DOHH2 (cell line): ENCODE data around the gene STX18.

Source experiments
- H3F3A ChIP-seq: fragments of 200-600 bp; sonication (generic), shearing (Covaris generic); 2 replicates; pipeline ENCODE4 v1.6.0; 2016; ENCODE audit warnings: antibody characterized with exemption, mild to moderate bottlenecking; ENCODE audit not compliant: control insufficient read depth, insufficient read depth
- H3K27ac ChIP-seq: fragments of 200-600 bp; sonication (generic); 2 replicates; pipeline ENCODE4 v1.5.1; 2014; ENCODE audit warnings: low read depth, mild to moderate bottlenecking, low read length, moderate library complexity
- H3K27me3 ChIP-seq: fragments of 200-600 bp; sonication (generic); 2 replicates; pipeline ENCODE4 v1.6.1; 2014; ENCODE audit warnings: mild to moderate bottlenecking, low read length, mixed read lengths; ENCODE audit not compliant: control insufficient read depth
- H3K36me3 ChIP-seq: fragments of 200-600 bp; sonication (generic); 2 replicates; pipeline ENCODE4 v1.6.1; 2014; ENCODE audit warnings: mild to moderate bottlenecking, low read length, moderate library complexity, mixed read lengths; ENCODE audit not compliant: control insufficient read depth
- H3K4me1 ChIP-seq: fragments of 200-600 bp; sonication (generic); 2 replicates; pipeline ENCODE4 v1.6.1; 2014; ENCODE audit warnings: mild to moderate bottlenecking, low read length, mixed read lengths; ENCODE audit not compliant: control insufficient read depth
- H3K4me2 ChIP-seq: fragments of 200-600 bp; sonication (generic); 2 replicates; pipeline ENCODE4 v1.6.0; 2014; ENCODE audit warnings: mild to moderate bottlenecking, low read length, moderate library complexity
- H3K4me3 ChIP-seq: fragments of 200-600 bp; sonication (generic); 2 replicates; pipeline ENCODE4 v1.5.1; 2014; ENCODE audit warnings: mild to moderate bottlenecking, low read length, mixed read lengths
- H3K79me2 ChIP-seq: fragments of 200-600 bp; sonication (generic); 2 replicates; pipeline ENCODE4 v1.6.1; 2014; ENCODE audit warnings: mild to moderate bottlenecking, low read length, mixed read lengths; ENCODE audit not compliant: control insufficient read depth
- H3K9me2 ChIP-seq: fragments of 200-600 bp; sonication (generic); replicated peaks from 2 replicates; pipeline ENCODE4 v1.6.1; 2014; ENCODE audit warnings: mild to moderate bottlenecking, low read length, mixed read lengths; ENCODE audit not compliant: control insufficient read depth
- H3K9me3 ChIP-seq: fragments of 200-600 bp; sonication (generic); 2 replicates; pipeline ENCODE4 v1.6.1; 2014; ENCODE audit warnings: antibody characterized with exemption, low read length, mixed read lengths; ENCODE audit not compliant: control insufficient read depth, insufficient read depth
- H4K20me1 ChIP-seq: fragments of 200-600 bp; sonication (generic); 2 replicates; pipeline ENCODE4 v1.6.0; 2014; ENCODE audit warnings: low read depth, mild to moderate bottlenecking, antibody characterized with exemption, low read length, moderate library complexity; ENCODE audit not compliant: control insufficient read depth, insufficient read depth
- EZH2phosphoT487 ChIP-seq: fragments of 200-600 bp; sonication (generic); IDR thresholded peaks from 2 replicates; pipeline ENCODE4 v1.6.1; 2017; ENCODE audit warnings: borderline replicate concordance, mild to moderate bottlenecking, antibody characterized with exemption, low read length, moderate library complexity, mixed read lengths
- TF ChIP-seq, protein P1 (sequence below): fragments of 200-600 bp; sonication (generic); IDR thresholded peaks from one replicate; pipeline ENCODE4 v1.5.1; 2014; ENCODE audit warnings: antibody characterized with exemption, mild to moderate bottlenecking, low read depth, low read length; ENCODE audit not compliant: poor library complexity, severe bottlenecking

The STX18 gene

DNA sequence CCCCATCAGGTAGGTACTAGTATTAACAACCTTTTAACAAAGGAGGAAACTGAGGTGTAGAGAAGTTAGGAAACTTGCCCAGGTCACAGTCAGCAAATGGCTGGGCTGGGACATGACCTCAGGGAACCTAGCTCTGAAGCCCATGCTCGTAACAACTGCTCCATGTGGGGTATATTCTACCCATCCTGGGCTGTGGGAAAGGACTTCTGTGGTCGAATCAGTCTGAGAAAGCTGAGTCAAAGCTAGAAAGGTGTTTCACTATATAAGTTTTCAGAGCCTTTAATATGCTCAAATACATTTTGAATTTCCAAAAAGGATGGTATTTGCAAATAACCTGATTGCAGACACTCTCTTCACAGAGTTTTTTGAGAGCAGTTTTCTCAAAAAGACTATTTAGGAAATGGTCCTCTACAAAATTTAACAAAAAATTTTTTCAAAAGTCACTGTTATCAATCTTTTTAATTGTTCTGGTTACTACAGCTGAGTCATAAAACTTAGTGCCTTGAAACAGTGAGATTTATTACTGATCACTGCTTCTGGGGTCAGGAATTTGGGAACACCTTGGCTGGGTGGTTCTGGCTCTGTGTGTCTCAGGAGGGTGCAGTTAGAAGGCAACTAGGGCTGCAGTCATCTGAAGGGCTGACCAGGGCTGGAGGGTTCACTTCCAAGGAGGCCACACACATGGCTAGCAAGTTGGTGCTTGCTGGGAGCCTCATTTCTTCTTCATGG lies 101.4 kb downstream of the STX18 start:
- no peak overlapping the region for H3K4me3 ChIP-seq
- H3K79me2 ChIP-seq, result no peaks in the 10 kb centered on the region
- H3K27ac ChIP-seq, result no peak overlapping the region
- H3K4me1 ChIP-seq, result peaks cover 9% of the 10 kb centered on the region
- H3K27me3 ChIP-seq, result no peaks in the 10 kb centered on the region
- peaks cover 10% of the 10 kb centered on the region; the same call in 1 of the 2 replicates for H3K36me3 ChIP-seq
- no peaks in the 10 kb centered on the region for H3K9me3 ChIP-seq
- H4K20me1 ChIP-seq, result no peaks in the 10 kb centered on the region
- no peaks in the 10 kb centered on the region for H3K9me2 ChIP-seq
- H3K4me2 ChIP-seq, result no peak overlapping the region
- no peaks in the 10 kb centered on the region for H3F3A ChIP-seq
- TF ChIP-seq, protein P1, sequence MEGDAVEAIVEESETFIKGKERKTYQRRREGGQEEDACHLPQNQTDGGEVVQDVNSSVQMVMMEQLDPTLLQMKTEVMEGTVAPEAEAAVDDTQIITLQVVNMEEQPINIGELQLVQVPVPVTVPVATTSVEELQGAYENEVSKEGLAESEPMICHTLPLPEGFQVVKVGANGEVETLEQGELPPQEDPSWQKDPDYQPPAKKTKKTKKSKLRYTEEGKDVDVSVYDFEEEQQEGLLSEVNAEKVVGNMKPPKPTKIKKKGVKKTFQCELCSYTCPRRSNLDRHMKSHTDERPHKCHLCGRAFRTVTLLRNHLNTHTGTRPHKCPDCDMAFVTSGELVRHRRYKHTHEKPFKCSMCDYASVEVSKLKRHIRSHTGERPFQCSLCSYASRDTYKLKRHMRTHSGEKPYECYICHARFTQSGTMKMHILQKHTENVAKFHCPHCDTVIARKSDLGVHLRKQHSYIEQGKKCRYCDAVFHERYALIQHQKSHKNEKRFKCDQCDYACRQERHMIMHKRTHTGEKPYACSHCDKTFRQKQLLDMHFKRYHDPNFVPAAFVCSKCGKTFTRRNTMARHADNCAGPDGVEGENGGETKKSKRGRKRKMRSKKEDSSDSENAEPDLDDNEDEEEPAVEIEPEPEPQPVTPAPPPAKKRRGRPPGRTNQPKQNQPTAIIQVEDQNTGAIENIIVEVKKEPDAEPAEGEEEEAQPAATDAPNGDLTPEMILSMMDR, result no peak

DNA sequence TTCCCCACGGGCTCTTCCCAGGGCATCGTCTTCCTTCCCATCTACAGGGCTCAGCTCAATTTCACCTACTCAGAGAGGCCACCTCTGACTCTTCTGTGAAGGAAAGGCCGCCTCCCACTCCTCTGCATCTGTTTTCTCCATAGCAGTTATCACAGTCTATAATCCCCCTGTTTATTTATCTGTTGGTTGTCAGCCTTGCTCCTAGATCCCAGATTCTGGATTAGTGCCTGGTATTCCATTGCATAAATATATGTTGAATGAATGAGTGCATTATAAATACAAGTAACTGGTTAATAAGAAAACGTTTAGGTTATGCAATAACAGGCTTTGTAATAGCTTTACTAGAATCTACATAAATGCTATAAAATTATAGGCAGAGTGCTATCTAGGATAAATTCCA lies 102.1 kb downstream of the STX18 start:
- Histone ChIP-seq H3K27me3 (no peaks in the 10 kb centered on the region), H3K9me2 (no peaks in the 10 kb centered on the region), H3K4me1 (peaks cover 9% of the 10 kb centered on the region), H3K9me3 (no peaks in the 10 kb centered on the region), H4K20me1 (no peaks in the 10 kb centered on the region), H3K4me3 (no peak overlapping the region), H3K36me3 (peaks cover 10% of the 10 kb centered on the region; the same call in 1 of the 2 replicates), H3K4me2 (no peak overlapping the region), H3F3A (no peaks in the 10 kb centered on the region), H3K27ac (no peak overlapping the region), H3K79me2 (no peaks in the 10 kb centered on the region)
- TF ChIP-seq, protein P1, result no peak
- no peak for TF ChIP-seq EZH2phosphoT487

DNA sequence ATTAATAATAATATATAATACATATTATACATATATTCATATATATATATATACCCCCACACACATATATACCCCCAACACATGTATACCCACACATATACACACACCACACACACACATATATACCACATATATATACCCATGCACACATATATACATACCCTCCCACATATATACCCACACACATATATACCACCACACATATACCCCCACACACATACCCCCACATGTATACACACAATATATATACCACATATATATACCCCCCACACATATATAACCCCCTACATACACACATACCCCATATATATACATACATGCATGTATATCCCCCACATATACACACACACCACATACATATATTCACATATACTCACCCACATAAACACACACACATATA lies 103.0 kb downstream of the STX18 start:
- no peaks in the 10 kb centered on the region for H3K9me2 ChIP-seq
- H3K79me2 ChIP-seq, result no peaks in the 10 kb centered on the region
- no peaks in the 10 kb centered on the region for H3K9me3 ChIP-seq

More for the DNA sequence above, 103.0 kb downstream of the STX18 start:
- H4K20me1 ChIP-seq, result no peaks in the 10 kb centered on the region
- no peak overlapping the region for H3K27ac ChIP-seq
- H3K27me3 ChIP-seq, result no peaks in the 10 kb centered on the region
- H3K4me2 ChIP-seq, result no peak overlapping the region
- peaks cover 9% of the 10 kb centered on the region for H3K4me1 ChIP-seq
- H3K4me3 ChIP-seq, result no peak overlapping the region
- peaks cover 10% of the 10 kb centered on the region; the same call in 1 of the 2 replicates for H3K36me3 ChIP-seq
- TF ChIP-seq, protein P1, result no peak
- TF ChIP-seq EZH2phosphoT487, result no peak
- H3F3A ChIP-seq, result no peaks in the 10 kb centered on the region
